ENCODE data around the gene RNF207.

RNF207 gene

DNA sequence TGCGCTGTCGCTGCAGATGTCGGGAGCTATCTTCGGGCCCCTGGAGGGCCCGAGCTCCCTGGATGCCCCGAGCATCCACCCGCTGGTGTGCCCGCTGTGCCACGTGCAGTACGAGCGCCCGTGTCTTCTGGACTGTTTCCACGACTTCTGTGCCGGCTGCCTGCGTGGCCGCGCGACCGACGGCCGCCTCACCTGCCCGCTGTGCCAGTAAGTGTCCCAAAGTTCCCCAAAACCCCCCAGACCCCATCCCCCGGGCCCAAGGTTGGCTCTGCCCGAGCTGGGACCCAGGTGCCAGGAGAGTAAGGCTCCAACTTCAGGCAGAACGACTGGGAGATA, 569 bp downstream of the RNF207 start:
- no peaks in the 10 kb centered on the region for H3F3A ChIP-seq (ENCODE audit: insufficient read depth, low read length)
- H3K9me2 ChIP-seq (replicated peaks; ENCODE audit: insufficient read depth, low read length) = no peaks in the 10 kb centered on the region
- H2AFZ ChIP-seq (ENCODE audit: low read length) = peak overlapping the region; percentile 78; the same call in 1 of the 2 replicates
- no peaks in the 10 kb centered on the region for H3K4me1 ChIP-seq (ENCODE audit: low read length)
- H3K9me3 ChIP-seq (replicated peaks; ENCODE audit: insufficient read depth, low read length) = no peaks in the 10 kb centered on the region
- peak overlapping the region; percentile 65; the same call in 1 of the 2 replicates for H3K4me2 ChIP-seq (ENCODE audit: low read depth, low read length)
- TF ChIP-seq EZH2phosphoT487 (IDR thresholded peaks at IDR 0.05; ENCODE audit: low read length) = no peak
- TF ChIP-seq EZH2 (optimal IDR thresholded peaks at IDR 0.05; ENCODE audit: low read depth, low read length) = no peak
- TF ChIP-seq, protein P1, sequence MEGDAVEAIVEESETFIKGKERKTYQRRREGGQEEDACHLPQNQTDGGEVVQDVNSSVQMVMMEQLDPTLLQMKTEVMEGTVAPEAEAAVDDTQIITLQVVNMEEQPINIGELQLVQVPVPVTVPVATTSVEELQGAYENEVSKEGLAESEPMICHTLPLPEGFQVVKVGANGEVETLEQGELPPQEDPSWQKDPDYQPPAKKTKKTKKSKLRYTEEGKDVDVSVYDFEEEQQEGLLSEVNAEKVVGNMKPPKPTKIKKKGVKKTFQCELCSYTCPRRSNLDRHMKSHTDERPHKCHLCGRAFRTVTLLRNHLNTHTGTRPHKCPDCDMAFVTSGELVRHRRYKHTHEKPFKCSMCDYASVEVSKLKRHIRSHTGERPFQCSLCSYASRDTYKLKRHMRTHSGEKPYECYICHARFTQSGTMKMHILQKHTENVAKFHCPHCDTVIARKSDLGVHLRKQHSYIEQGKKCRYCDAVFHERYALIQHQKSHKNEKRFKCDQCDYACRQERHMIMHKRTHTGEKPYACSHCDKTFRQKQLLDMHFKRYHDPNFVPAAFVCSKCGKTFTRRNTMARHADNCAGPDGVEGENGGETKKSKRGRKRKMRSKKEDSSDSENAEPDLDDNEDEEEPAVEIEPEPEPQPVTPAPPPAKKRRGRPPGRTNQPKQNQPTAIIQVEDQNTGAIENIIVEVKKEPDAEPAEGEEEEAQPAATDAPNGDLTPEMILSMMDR (IDR thresholded peaks at IDR 0.05; ENCODE audit: low read length) = no peak
- H3K4me3 ChIP-seq (ENCODE audit: low read length) = peak overlapping the region; percentile 67
- no peak for DNase-seq
- no peaks in the 10 kb centered on the region for H4K20me1 ChIP-seq (ENCODE audit: insufficient read depth, low read length)
- H3K27me3 ChIP-seq (replicated peaks; ENCODE audit: insufficient read depth, low read length) = peaks cover 23% of the 10 kb centered on the region
- H3K36me3 ChIP-seq (replicated peaks; ENCODE audit: insufficient read depth, low read length) = no peaks in the 10 kb centered on the region
- H3K9ac ChIP-seq (ENCODE audit: low read length) = no peak overlapping the region; the same call in 1 of the 2 replicates
- no peak overlapping the region for H3K27ac ChIP-seq (ENCODE audit: low read length)
- H3K79me2 ChIP-seq (ENCODE audit: low read length) = no peaks in the 10 kb centered on the region

DNA sequence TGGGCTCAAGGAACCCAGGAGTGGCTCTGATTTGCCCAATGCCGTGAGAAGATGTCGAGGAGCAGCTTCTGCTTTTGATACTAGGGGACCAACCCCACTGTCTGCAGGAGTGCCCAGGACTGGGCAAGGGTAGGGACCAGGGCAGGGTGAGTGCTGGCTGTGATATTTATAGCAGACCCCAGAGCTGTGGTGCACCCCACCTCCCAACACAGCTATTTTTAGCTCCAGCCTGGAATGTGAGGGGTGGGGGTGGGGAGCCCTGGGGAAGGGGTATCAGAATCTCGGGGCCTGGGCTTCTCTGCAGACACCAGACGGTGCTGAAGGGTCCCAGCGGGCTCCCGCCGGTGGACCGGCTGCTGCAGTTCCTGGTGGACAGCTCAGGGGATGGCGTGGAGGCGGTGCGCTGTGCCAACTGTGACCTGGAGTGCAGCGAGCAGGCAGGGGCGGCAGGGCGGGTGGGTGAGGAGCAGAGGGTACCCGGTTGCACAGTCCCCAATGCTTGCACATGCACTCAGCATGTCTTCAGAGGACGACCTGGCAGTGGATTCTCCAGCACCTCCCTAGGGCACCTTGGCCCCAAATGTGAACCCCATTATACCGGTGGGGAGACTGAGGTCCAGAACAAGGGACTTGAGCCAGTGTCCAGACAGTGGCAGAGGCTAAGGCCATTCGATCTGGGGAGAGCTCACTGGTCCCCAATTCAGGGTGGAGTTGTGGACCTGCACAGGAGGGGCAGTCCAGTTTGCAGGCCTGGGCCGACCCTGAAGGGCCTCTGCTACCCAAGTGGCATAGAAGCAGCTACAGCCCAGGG, 1.4 kb downstream of the RNF207 start:
- no peak for DNase-seq
- Histone ChIP-seq H3K9me3 (replicated peaks; ENCODE audit: insufficient read depth, low read length) (no peaks in the 10 kb centered on the region), H3K79me2 (ENCODE audit: low read length) (no peaks in the 10 kb centered on the region), H3K4me3 (ENCODE audit: low read length) (no peak overlapping the region), H3K27ac (ENCODE audit: low read length) (no peak overlapping the region), H3K9me2 (replicated peaks; ENCODE audit: insufficient read depth, low read length) (no peaks in the 10 kb centered on the region), H4K20me1 (ENCODE audit: insufficient read depth, low read length) (no peaks in the 10 kb centered on the region), H3K4me2 (ENCODE audit: low read depth, low read length) (no peak overlapping the region), H3K9ac (ENCODE audit: low read length) (no peak overlapping the region), H3K36me3 (replicated peaks; ENCODE audit: insufficient read depth, low read length) (no peaks in the 10 kb centered on the region), H3K4me1 (ENCODE audit: low read length) (no peaks in the 10 kb centered on the region), H2AFZ (ENCODE audit: low read length) (no peak overlapping the region), H3K27me3 (replicated peaks; ENCODE audit: insufficient read depth, low read length) (peaks cover 28% of the 10 kb centered on the region), H3F3A (ENCODE audit: insufficient read depth, low read length) (no peaks in the 10 kb centered on the region)
- TF ChIP-seq EZH2phosphoT487 (IDR thresholded peaks at IDR 0.05; ENCODE audit: low read length) (no peak), EZH2 (optimal IDR thresholded peaks at IDR 0.05; ENCODE audit: low read depth, low read length) (no peak)
- TF ChIP-seq, protein P1 (IDR thresholded peaks at IDR 0.05; ENCODE audit: low read length) = no peak

DNA sequence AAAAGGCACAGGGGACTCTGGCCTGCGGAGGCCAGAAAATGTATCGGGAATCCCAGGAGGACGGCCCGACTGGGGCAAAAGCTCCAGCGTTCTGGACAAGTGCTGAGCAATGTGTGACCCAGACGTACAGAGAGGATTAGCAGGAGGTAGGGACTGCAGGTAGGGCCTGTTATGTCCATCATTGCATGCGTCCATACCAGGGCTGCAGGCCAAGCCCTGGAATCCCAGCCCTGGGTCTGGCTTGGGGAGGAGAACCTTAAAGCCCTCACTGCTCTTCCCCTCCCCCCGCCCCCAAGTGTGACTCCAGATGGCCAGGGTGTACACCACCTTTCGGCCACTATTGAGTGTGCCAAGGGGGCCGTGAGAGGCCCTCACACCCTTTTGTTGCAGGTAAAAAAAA, 2.0 kb downstream of the RNF207 start:
- TF ChIP-seq EZH2phosphoT487 (IDR thresholded peaks at IDR 0.05; ENCODE audit: low read length) (no peak), EZH2 (optimal IDR thresholded peaks at IDR 0.05; ENCODE audit: low read depth, low read length) (no peak)
- TF ChIP-seq, protein P1 (IDR thresholded peaks at IDR 0.05; ENCODE audit: low read length) = no peak
- Histone ChIP-seq H3K9me3 (replicated peaks; ENCODE audit: insufficient read depth, low read length) (no peaks in the 10 kb centered on the region), H3K4me2 (ENCODE audit: low read depth, low read length) (no peak overlapping the region), H3K79me2 (ENCODE audit: low read length) (no peaks in the 10 kb centered on the region), H3F3A (ENCODE audit: insufficient read depth, low read length) (no peaks in the 10 kb centered on the region), H4K20me1 (ENCODE audit: insufficient read depth, low read length) (no peaks in the 10 kb centered on the region), H3K27me3 (replicated peaks; ENCODE audit: insufficient read depth, low read length) (peaks cover 33% of the 10 kb centered on the region), H3K27ac (ENCODE audit: low read length) (no peak overlapping the region), H3K9ac (ENCODE audit: low read length) (no peak overlapping the region), H3K9me2 (replicated peaks; ENCODE audit: insufficient read depth, low read length) (no peaks in the 10 kb centered on the region), H2AFZ (ENCODE audit: low read length) (no peak overlapping the region), H3K4me1 (ENCODE audit: low read length) (no peaks in the 10 kb centered on the region), H3K4me3 (ENCODE audit: low read length) (no peak overlapping the region), H3K36me3 (replicated peaks; ENCODE audit: insufficient read depth, low read length) (no peaks in the 10 kb centered on the region)
- DNase-seq = no peak
